Measurements from ENCODE around the gene CTNNBIP1. TPM values are rescaled to one million over a fixed set of nuclear protein-coding genes. Genes with fewer than 3 reads are reported as not detected.

Gene CTNNBIP1
- total RNA-seq, 2 donors from 2014 or later = 65.0 to 69.5 TPM

DNA sequence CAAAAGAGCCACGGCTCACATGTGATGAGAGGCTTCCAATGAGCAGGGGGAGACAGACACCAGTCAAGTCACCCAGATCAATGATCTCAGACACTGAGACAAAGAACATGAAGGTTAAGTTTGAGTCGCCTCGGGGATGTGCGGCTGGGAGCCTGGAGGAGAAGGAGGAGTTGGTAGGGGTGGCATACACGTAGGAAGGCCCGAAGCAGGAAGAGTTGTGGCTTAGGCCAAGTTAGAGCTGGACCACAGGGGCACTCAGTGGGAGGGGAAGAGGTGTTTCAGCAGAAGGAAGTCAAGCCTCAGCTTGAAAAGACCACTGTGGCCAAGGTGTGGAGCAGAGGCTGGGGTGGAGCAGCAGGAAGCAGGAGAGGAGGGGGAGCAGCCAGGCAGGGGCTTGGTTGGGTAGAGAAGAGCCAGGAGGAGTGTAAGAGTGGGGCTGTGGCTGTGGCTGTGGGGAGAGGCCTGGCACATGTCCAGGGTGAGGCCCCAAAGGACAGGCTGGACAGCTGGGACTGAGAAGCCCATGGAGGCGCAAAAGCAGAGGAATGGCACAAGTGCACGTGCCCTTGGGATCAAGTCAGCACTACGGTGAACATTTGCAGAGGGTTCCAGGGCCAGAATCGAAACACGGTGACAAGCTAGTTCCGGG lies 27.6 kb downstream of the CTNNBIP1 start:
- no peak overlapping the region for H3K9ac ChIP-seq (ENCODE audit: extremely low read depth, low read length, poor library complexity, severe bottlenecking)
- no peak for DNase-seq
- H3K9me3 Mint-ChIP-seq = no peaks in the 10 kb centered on the region
- no peaks in the 10 kb centered on the region for H3K27me3 Mint-ChIP-seq (ENCODE audit: insufficient read depth)
- WGBS, 2 experiments (ENCODE audit: insufficient coverage in 1 of 2, insufficient read length in 1 of 2) = 92% methylated on average over 8 to 12 of the region's 12 CpGs
- peaks cover 6% of the 10 kb centered on the region for H3K4me1 ChIP-seq (ENCODE audit: control insufficient read depth, insufficient read depth, low read length)
- peaks cover 24% of the 10 kb centered on the region for H3K4me1 Mint-ChIP-seq
- no peaks in the 10 kb centered on the region for H3K9me3 ChIP-seq (ENCODE audit: control insufficient read depth, low read length)
- no peaks in the 10 kb centered on the region for H3K27me3 ChIP-seq (ENCODE audit: control insufficient read depth, insufficient read depth, low read length, poor library complexity, severe bottlenecking)
- peak overlapping the region; percentile 22 for H3K27ac ChIP-seq (ENCODE audit: low read depth, low read length)
- H3K4me3 ChIP-seq (ENCODE audit: low read length) = no peak overlapping the region
- peaks cover 21% of the 10 kb centered on the region for H3K36me3 Mint-ChIP-seq (ENCODE audit: low read depth)
- H3K27ac Mint-ChIP-seq = peak overlapping the region; percentile 3
- H3K4me3 Mint-ChIP-seq = no peak overlapping the region
- no peaks in the 10 kb centered on the region for H3K36me3 ChIP-seq (ENCODE audit: control insufficient read depth, insufficient read depth, low read length)
- TF ChIP-seq, protein P1, sequence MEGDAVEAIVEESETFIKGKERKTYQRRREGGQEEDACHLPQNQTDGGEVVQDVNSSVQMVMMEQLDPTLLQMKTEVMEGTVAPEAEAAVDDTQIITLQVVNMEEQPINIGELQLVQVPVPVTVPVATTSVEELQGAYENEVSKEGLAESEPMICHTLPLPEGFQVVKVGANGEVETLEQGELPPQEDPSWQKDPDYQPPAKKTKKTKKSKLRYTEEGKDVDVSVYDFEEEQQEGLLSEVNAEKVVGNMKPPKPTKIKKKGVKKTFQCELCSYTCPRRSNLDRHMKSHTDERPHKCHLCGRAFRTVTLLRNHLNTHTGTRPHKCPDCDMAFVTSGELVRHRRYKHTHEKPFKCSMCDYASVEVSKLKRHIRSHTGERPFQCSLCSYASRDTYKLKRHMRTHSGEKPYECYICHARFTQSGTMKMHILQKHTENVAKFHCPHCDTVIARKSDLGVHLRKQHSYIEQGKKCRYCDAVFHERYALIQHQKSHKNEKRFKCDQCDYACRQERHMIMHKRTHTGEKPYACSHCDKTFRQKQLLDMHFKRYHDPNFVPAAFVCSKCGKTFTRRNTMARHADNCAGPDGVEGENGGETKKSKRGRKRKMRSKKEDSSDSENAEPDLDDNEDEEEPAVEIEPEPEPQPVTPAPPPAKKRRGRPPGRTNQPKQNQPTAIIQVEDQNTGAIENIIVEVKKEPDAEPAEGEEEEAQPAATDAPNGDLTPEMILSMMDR (conservative IDR thresholded peaks at IDR 0.05) = no peak

DNA sequence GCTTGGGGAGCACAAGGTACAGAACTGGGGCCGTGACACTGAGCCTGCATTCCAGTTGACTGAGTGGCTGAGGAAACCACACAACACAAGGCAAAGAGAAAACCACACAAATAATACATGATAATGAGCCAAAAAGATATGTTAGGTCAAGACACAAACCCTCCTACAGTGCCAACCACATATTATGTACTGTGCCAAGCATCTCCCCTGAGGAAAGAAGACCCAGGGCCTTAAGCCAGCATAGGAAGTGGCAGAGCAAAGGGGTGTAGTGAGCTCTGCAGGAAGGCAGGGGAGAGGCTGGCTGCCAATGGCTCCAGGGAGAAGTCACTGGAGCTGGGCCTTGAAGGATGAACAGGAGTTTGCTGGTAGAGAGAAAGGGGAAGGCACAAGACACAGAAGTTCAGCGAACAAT lies 28.2 kb downstream of the CTNNBIP1 start:
- H3K4me3 Mint-ChIP-seq = no peak overlapping the region

DNA sequence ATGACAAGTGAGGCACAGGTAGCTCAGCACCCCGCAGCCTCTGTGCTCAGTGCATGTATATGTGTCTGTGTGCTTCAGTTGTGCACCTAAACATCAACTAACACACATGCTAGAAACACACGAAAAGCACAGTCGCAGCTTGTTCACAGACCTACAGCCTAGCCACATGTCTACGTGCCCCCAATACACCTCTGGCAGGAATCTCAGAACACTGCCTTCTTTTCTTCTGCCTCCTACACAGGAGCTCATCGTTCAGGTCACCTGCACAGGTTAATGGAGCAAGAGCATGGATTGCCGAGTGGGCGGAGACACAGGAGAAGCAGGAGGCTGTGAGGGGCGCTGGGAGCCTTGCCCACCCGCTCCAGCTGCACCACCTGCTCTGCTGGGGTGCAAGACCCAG lies 31.7 kb downstream of the CTNNBIP1 start:
- Mint-ChIP-seq H3K4me1 (peaks cover 8% of the 10 kb centered on the region), H3K9me3 (no peaks in the 10 kb centered on the region), H3K4me3 (no peak overlapping the region), H3K36me3 (ENCODE audit: low read depth) (peaks cover 21% of the 10 kb centered on the region), H3K27ac (peak overlapping the region; percentile 48), H3K27me3 (ENCODE audit: insufficient read depth) (no peaks in the 10 kb centered on the region)
- H3K9ac ChIP-seq (ENCODE audit: extremely low read depth, low read length, poor library complexity, severe bottlenecking) = no peak overlapping the region
- H3K4me3 ChIP-seq (ENCODE audit: low read length) = no peak overlapping the region
- H3K9me3 ChIP-seq (ENCODE audit: control insufficient read depth, low read length) = no peaks in the 10 kb centered on the region
- peaks cover 4% of the 10 kb centered on the region for H3K4me1 ChIP-seq (ENCODE audit: control insufficient read depth, insufficient read depth, low read length)
- 85 to 92% methylated on average over 4 to 8 of the region's 9 CpGs for WGBS, 2 experiments (ENCODE audit: insufficient coverage in 1 of 2, insufficient read length in 1 of 2)
- H3K27me3 ChIP-seq (ENCODE audit: control insufficient read depth, insufficient read depth, low read length, poor library complexity, severe bottlenecking) = no peaks in the 10 kb centered on the region
- no peaks in the 10 kb centered on the region for H3K36me3 ChIP-seq (ENCODE audit: control insufficient read depth, insufficient read depth, low read length)
- DNase-seq = no peak
- no peak overlapping the region for H3K27ac ChIP-seq (ENCODE audit: low read depth, low read length)
- TF ChIP-seq, protein P1 (conservative IDR thresholded peaks at IDR 0.05) = no peak

More for the DNA sequence above, 28.2 kb downstream of the CTNNBIP1 start:
- H3K4me1 ChIP-seq (ENCODE audit: control insufficient read depth, insufficient read depth, low read length) = peaks cover 6% of the 10 kb centered on the region
- H3K9me3 Mint-ChIP-seq = no peaks in the 10 kb centered on the region
- no peak overlapping the region for H3K27ac Mint-ChIP-seq
- no peaks in the 10 kb centered on the region for H3K27me3 Mint-ChIP-seq (ENCODE audit: insufficient read depth)
- no peak overlapping the region for H3K9ac ChIP-seq (ENCODE audit: extremely low read depth, low read length, poor library complexity, severe bottlenecking)
- H3K4me3 ChIP-seq (ENCODE audit: low read length) = no peak overlapping the region
- peaks cover 24% of the 10 kb centered on the region for H3K4me1 Mint-ChIP-seq
- TF ChIP-seq, protein P1 (conservative IDR thresholded peaks at IDR 0.05) = no peak
- H3K27me3 ChIP-seq (ENCODE audit: control insufficient read depth, insufficient read depth, low read length, poor library complexity, severe bottlenecking) = no peaks in the 10 kb centered on the region
- peaks cover 21% of the 10 kb centered on the region for H3K36me3 Mint-ChIP-seq (ENCODE audit: low read depth)
- H3K9me3 ChIP-seq (ENCODE audit: control insufficient read depth, low read length) = no peaks in the 10 kb centered on the region
- H3K36me3 ChIP-seq (ENCODE audit: control insufficient read depth, insufficient read depth, low read length) = no peaks in the 10 kb centered on the region
- 92 to 96% methylated on average over 1 to 2 of the region's 2 CpGs for WGBS, 2 experiments (ENCODE audit: insufficient coverage in 1 of 2, insufficient read length in 1 of 2)
- no peak for DNase-seq
- no peak overlapping the region for H3K27ac ChIP-seq (ENCODE audit: low read depth, low read length)

All from endodermal cell (in vitro differentiated cells).